ENCODE results near the gene KRT8.

Gene KRT8

DNA sequence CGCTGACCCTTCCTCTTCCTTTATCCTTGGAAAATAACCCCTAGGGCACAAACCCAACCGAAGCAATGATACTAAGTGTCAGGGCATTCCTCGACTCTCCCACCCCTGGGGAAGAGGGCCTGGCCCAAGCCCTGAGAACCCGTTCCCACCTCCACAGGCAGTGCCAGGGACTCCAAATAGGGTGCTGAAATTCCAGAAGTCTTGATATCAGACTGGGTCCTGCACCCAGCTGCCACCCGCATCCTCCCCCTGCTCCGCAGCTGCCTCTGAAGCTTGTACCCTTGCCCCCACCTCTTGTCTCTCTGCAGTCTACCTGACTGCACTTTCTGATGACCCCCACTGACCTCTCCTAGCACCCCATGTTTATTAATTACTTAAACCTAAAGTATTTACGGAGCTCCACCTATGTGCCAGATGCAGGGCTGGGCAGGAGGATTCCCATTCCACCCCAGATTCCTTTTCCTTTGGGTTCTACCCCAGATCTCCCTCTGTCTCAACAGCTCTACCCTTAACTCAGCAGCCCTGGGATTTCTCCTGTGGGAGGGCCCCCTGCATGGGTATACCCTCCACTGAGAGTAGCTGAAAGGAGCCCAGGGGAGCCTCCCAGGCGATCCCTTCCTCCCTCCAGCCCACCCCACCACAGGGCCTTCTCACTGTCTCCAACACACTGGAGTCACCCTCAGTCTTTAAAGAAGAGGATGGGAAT is 40.0 kb upstream of the KRT8 start:
- ChIA-PET POLR2A (no interaction called here), CTCF (interaction anchor here (1.0 kb wide), 1 partner anchor 60 kb away, joined by 3 read pairs; no protein-coding TSS in a partner anchor)
- no peak for DNase-seq (ENCODE audit: extremely low spot score)
- TF ChIP-seq, protein P1, sequence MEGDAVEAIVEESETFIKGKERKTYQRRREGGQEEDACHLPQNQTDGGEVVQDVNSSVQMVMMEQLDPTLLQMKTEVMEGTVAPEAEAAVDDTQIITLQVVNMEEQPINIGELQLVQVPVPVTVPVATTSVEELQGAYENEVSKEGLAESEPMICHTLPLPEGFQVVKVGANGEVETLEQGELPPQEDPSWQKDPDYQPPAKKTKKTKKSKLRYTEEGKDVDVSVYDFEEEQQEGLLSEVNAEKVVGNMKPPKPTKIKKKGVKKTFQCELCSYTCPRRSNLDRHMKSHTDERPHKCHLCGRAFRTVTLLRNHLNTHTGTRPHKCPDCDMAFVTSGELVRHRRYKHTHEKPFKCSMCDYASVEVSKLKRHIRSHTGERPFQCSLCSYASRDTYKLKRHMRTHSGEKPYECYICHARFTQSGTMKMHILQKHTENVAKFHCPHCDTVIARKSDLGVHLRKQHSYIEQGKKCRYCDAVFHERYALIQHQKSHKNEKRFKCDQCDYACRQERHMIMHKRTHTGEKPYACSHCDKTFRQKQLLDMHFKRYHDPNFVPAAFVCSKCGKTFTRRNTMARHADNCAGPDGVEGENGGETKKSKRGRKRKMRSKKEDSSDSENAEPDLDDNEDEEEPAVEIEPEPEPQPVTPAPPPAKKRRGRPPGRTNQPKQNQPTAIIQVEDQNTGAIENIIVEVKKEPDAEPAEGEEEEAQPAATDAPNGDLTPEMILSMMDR (IDR thresholded peaks at IDR 0.05; ENCODE audit: control extremely low read depth, extremely low read depth, low read depth, missing control alignments): no peak

DNA sequence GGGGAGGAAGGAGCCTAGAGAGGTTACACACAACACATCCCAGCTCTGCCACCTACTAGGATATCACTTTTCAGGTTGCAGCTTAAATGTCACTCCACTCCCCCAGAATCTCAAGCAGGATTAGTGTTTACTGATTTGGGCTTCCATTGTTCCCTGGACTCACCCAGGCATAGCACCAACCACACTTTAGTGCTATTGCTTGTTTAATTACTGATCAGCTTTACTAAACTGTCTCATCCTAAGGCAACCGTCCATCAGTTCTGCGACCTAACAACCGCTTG is 38.0 kb upstream of the KRT8 start:
- no peak for DNase-seq (ENCODE audit: extremely low spot score)
- TF ChIP-seq, protein P1 (IDR thresholded peaks at IDR 0.05; ENCODE audit: control extremely low read depth, extremely low read depth, low read depth, missing control alignments): no peak
- ChIA-PET POLR2A (no interaction called here), CTCF (interaction anchor here (3.8 to 4.0 kb wide), 2 partner anchors 38 to 58 kb away, joined by 13 to 15 read pairs; no protein-coding TSS in a partner anchor)

DNA sequence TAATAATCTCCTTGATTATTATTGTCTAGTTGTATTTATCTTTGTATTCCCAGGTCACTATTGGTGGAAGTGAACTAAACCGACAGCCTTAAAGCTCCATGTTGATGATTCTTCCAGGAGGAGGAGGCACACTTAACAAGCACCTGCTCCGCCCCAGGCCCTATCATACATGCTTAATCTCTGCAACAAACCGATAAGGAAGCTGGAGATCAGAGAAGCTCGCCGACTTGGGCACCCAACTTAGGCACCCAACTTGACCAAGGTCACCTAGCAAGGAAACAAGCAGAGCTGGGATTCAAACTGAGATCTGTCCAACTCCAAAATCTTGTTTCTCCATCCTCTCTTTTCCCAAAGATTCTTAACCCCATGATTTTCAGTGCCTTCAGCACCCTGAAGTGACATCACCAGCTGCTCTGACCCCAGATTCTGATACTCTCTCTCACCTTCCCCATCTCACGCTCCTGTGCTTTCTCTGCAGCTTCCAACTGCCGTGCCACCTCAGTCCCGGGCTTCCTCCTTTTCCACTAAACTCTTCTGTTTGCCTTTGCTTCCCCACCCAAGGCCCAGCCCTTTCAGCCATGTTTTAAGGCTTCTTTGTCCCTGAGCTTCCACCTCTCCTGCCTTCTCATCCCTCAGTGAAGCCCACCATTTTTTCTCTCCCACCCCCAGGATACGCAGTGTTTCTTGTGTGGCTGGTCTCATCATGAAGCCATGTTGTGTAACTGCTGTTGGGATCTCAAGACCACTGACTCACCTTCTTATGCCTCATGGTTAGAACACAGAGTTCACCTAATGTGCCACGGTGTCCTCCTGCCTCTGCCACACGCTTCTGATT is 37.4 kb upstream of the KRT8 start:
- TF ChIP-seq, protein P1 (IDR thresholded peaks at IDR 0.05; ENCODE audit: control extremely low read depth, extremely low read depth, low read depth, missing control alignments): no peak
- no peak for DNase-seq (ENCODE audit: extremely low spot score)
- ChIA-PET CTCF (interaction anchor here (1.0 to 4.0 kb wide), 5 partner anchors 14 to 63 kb away, joined by 3 to 15 read pairs (median 5); no protein-coding TSS in a partner anchor), POLR2A (no interaction called here)

DNA sequence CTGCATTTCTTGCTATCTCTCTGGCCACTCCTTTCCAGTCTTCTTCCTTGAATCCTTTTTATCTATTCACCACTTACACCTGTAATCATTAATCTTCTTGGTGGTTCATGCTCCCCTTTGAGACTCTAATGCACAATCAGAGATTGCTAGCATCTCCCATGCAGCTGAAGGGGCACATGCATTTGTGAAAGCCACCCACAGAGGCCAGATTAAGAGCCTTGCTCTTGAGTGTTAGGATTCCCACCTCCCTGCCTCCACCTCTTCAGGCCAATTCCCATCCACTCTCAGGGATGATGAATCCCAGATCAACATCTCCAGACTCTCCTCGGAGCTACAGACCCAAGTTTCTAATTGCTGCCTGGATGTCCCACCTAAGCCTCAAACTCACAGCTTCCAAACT is 24.7 kb upstream of the KRT8 start:
- ChIA-PET CTCF (interaction anchor here (1.4 kb wide), 1 partner anchor 51 kb away, joined by 4 read pairs; no protein-coding TSS in a partner anchor), POLR2A (no interaction called here)
- TF ChIP-seq, protein P1 (IDR thresholded peaks at IDR 0.05; ENCODE audit: control extremely low read depth, extremely low read depth, low read depth, missing control alignments): no peak

DNA sequence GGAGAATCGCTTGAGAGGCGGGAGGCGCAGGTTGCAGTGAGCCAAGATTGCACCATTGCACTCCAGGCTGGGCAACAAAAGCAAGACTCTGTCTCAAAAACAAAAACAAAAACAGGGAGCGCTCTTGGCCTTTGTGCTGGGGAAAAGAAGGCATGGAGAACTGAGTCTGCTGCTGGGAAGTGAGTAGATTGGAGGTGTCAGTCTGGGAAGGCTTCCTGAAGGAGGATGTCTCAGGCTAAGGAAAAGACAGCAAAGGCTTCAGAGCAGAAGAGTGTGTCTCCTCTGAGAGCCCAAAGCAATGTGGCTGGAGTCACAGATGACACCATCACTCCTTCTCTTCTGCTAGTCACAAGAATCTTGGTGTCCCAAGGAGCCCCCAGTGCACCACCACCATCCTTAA is 23.1 kb upstream of the KRT8 start:
- POLR2A ChIA-PET: no interaction called here
- DNase-seq (ENCODE audit: extremely low spot score): no peak
- TF ChIP-seq, protein P1 (IDR thresholded peaks at IDR 0.05; ENCODE audit: control extremely low read depth, extremely low read depth, low read depth, missing control alignments): no peak
- CTCF ChIA-PET: no interaction called here

More for the DNA sequence above, 24.7 kb upstream of the KRT8 start:
- DNase-seq (ENCODE audit: extremely low spot score): no peak

DNA sequence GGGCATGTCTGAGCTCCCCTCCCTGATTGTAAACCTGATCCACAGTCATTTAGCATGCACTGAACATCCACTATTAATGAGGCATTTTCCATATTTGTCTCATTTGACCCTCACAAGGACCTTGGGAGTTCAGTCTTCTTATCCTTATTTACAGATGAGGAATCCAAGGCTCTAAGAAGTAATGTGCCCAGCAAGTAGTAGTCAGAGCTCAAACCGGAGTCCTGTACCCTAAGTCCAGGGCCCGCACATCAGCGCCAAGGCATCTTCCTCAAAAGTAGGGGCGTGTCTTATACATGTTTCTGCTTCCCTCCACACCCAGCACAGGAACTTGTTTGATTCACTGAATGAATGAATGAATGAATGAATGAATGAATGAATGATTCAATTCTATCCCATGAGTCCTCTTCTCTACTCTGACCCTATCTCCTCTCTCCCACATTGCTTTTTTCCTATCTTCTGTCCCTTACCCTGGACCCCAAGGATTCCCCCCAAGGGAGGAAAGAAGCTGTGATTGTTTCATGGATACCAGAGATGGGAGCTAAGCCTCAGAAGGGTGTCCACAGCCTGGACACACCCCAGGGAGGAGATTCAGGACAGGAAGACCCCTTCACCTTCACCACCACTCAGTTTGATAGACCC is 21.8 kb upstream of the KRT8 start:
- DNase-seq (ENCODE audit: extremely low spot score): no peak
- TF ChIP-seq, protein P1 (IDR thresholded peaks at IDR 0.05; ENCODE audit: control extremely low read depth, extremely low read depth, low read depth, missing control alignments): no peak
- ChIA-PET POLR2A (no interaction called here), CTCF (interaction anchor here (1.0 to 1.4 kb wide), 3 partner anchors 15 to 54 kb away, joined by 3 to 4 read pairs (median 3); no protein-coding TSS in a partner anchor)

Data from GM10248 (cell line).